ENCODE data around the gene HIGD1B. TPM values are rescaled to one million over a fixed set of nuclear protein-coding genes. Genes with fewer than 3 reads are reported as not detected.

HIGD1B gene
- total and polyA plus RNA-seq, 3 donors from 2014 or later = 0.81 to 2.6 TPM; not detected in 1

DNA sequence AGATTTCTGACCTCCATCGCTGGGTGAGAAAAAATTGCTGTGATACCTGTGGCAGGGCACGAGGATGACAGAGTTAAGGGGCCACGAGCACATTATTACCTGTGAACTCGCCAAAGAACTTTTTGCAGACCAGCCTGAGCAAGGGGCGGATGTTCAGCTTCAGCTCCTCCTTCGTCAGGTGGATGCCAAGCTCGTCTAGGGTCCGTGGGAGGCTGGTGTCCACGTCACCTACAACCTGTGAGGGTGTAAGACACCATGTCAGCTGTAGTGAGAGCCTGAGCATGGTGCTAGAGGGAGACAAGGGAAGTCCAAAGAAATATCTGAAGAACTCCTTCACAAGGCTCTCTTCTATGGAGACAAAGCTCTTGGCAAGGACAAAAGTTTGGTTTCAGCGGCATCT is 17.1 kb downstream of the HIGD1B start:
- intact Hi-C loops (cut with DNase I; ENCODE audit: low total_unique reads) = loop anchor here (5.0 kb wide), 1 partner anchor 88 kb away; no protein-coding TSS in a partner anchor
- no peak overlapping the region for H3K27ac ChIP-seq

DNA sequence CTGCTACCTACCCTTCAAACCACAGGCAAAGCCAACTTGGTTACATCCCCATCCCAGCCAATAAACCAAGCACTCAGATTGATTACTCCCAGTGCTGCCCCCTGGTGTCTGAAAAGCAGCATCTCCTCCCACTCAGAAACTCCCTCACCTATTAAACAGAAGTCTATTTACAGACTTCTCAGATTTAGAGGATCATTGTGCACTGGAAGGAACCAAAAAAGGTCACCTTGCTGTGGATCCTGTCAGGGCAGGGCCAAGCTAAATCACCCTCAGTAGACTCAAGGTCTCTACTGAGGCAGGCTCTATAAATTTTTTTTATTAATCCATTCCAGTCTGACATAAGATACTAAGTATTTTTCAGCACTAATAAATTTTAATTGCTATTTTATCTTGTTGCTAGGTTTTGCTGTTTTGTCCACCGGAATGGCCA is 17.6 kb downstream of the HIGD1B start:
- DNase-seq = peak; percentile 82
- Histone ChIP-seq H3K27ac (no peak overlapping the region), H3K4me3 (no peak overlapping the region), H3K4me1 (no peaks in the 10 kb centered on the region), H3K9me3 (no peaks in the 10 kb centered on the region), H3K27me3 (no peaks in the 10 kb centered on the region), H3K36me3 (ENCODE audit: low read depth, missing control alignments) (no peaks in the 10 kb centered on the region)
- TF ChIP-seq, protein P1, sequence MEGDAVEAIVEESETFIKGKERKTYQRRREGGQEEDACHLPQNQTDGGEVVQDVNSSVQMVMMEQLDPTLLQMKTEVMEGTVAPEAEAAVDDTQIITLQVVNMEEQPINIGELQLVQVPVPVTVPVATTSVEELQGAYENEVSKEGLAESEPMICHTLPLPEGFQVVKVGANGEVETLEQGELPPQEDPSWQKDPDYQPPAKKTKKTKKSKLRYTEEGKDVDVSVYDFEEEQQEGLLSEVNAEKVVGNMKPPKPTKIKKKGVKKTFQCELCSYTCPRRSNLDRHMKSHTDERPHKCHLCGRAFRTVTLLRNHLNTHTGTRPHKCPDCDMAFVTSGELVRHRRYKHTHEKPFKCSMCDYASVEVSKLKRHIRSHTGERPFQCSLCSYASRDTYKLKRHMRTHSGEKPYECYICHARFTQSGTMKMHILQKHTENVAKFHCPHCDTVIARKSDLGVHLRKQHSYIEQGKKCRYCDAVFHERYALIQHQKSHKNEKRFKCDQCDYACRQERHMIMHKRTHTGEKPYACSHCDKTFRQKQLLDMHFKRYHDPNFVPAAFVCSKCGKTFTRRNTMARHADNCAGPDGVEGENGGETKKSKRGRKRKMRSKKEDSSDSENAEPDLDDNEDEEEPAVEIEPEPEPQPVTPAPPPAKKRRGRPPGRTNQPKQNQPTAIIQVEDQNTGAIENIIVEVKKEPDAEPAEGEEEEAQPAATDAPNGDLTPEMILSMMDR (IDR thresholded peaks at IDR 0.05) = peak; percentile 88 to 89 (median 88)
- no peak for TF ChIP-seq POLR2A (IDR thresholded peaks at IDR 0.05)
- intact Hi-C loops (cut with DNase I; ENCODE audit: low total_unique reads) = no loop called here
- WGBS, 2 donors = 38 to 40% methylated on average over 1 of the region's 1 CpG

More for the DNA sequence above, 17.1 kb downstream of the HIGD1B start:
- Histone ChIP-seq H3K4me1 (no peaks in the 10 kb centered on the region), H3K9me3 (no peaks in the 10 kb centered on the region), H3K36me3 (ENCODE audit: low read depth, missing control alignments) (no peaks in the 10 kb centered on the region), H3K4me3 (no peak overlapping the region), H3K27me3 (no peaks in the 10 kb centered on the region)
- 68 to 73% methylated on average over 9 to 10 of the region's 10 CpGs for WGBS, 2 donors
- DNase-seq = no peak
- TF ChIP-seq POLR2A (IDR thresholded peaks at IDR 0.05) = no peak
- TF ChIP-seq, protein P1 (IDR thresholded peaks at IDR 0.05) = no peak

DNA sequence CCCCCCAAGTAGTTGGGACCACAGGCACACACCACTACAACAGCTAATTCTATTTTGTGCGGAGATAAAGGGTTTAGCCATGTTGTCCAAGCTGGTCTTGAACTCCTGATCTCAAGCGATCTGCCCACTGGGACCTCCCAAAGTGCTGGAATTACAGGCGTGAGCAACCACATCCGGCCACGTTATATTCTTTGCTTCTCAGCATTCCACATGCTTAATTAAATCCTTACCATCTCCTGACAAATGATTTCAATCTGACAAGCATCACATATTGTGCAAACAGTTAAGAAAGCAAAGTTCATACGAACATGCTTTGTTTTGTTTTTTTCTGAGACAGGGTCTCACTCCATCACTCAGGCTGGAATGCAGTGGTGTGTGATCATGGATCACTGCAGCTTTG is 18.2 kb downstream of the HIGD1B start:
- Histone ChIP-seq H3K4me1 (no peaks in the 10 kb centered on the region), H3K27me3 (no peaks in the 10 kb centered on the region), H3K4me3 (no peak overlapping the region), H3K36me3 (ENCODE audit: low read depth, missing control alignments) (no peaks in the 10 kb centered on the region), H3K9me3 (no peaks in the 10 kb centered on the region), H3K27ac (no peak overlapping the region)
- intact Hi-C loops (cut with DNase I; ENCODE audit: low total_unique reads) = no loop called here
- TF ChIP-seq POLR2A (IDR thresholded peaks at IDR 0.05) = no peak
- TF ChIP-seq, protein P1 (IDR thresholded peaks at IDR 0.05) = no peak
- 83 to 92% methylated on average over 6 of the region's 6 CpGs for WGBS, 2 donors
- no peak for DNase-seq

DNA sequence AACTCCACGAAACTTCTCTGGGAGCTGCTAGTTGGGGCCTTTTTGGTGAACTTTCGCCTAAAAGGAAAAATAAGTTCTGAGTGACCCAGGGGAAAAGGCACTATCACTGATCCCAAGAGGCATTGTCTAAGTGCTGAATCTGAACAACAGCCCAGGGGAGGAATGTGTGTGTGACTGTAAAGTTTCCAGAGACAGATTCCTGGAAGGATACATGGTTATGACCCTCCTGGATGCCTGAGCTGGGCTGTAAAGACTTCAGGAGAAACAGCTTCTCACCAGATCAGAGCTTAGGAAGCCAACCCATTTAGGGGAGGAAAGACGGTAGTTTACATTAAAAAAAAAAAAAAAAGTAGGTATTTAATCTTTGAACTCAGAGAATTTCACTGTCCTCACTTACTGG is 20.2 kb downstream of the HIGD1B start:
- Histone ChIP-seq H3K9me3 (no peaks in the 10 kb centered on the region), H3K27ac (no peak overlapping the region), H3K4me3 (no peak overlapping the region), H3K36me3 (ENCODE audit: low read depth, missing control alignments) (no peaks in the 10 kb centered on the region), H3K4me1 (no peaks in the 10 kb centered on the region), H3K27me3 (no peaks in the 10 kb centered on the region)
- TF ChIP-seq, protein P1 (IDR thresholded peaks at IDR 0.05) = no peak
- no peak for TF ChIP-seq POLR2A (IDR thresholded peaks at IDR 0.05)
- no peak for DNase-seq
- intact Hi-C loops (cut with DNase I; ENCODE audit: low total_unique reads) = no loop called here
- 92 to 93% methylated on average over 3 of the region's 3 CpGs for WGBS, 2 donors

DNA sequence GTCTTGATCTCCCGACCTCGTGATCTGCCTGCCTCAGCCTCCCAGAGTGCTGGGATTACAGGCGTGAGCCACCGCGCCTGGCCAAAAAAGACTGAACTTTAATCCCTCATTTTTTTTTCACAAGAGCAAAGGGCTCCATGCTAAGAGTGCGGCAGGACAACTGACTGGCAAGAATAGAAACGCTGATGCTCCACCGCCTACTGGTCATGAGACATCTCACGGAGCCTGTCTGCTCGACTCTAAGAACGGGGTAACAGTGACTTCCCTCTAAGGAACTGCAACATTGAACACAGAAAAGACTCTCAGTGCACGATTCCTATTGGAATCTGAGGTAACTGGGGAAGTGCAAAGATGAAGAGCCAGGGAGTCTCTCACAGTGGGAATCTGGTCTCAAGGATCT is 23.9 kb downstream of the HIGD1B start:
- TF ChIP-seq POLR2A (IDR thresholded peaks at IDR 0.05) = no peak
- TF ChIP-seq, protein P1 (IDR thresholded peaks at IDR 0.05) = no peak
- 94 to 97% methylated on average over 11 to 12 of the region's 12 CpGs for WGBS, 2 donors
- no peaks in the 10 kb centered on the region for H3K36me3 ChIP-seq (ENCODE audit: low read depth, missing control alignments)

More for the DNA sequence above, 23.9 kb downstream of the HIGD1B start:
- Histone ChIP-seq H3K27ac (no peak overlapping the region), H3K4me1 (no peaks in the 10 kb centered on the region), H3K4me3 (no peak overlapping the region), H3K9me3 (no peaks in the 10 kb centered on the region), H3K27me3 (no peaks in the 10 kb centered on the region)
- intact Hi-C loops (cut with DNase I; ENCODE audit: low total_unique reads) = no loop called here
- no peak for DNase-seq

Measured in testis (tissue), 3 donors.